Esophagus (tissue), 2 donors: ENCODE measurements around the gene KLK7. TPM values are rescaled to one million over a fixed set of nuclear protein-coding genes. Genes with fewer than 3 reads are reported as not detected.

Source experiments
- H3K27ac ChIP-seq, 2 donors: one replicate each; pipeline ENCODE4 v1.5.1; 2013; ENCODE audit warnings: low read depth in 2 of 2, mild to moderate bottlenecking in 2 of 2, inconsistent platforms in 1 of 2, low read length in 1 of 2, moderate library complexity in 1 of 2
- H3K27me3 ChIP-seq, 2 donors: one replicate each; pipeline ENCODE4 v1.6.1; 2013; ENCODE audit warnings: low read length in 2 of 2, control low read depth in 1 of 2, mild to moderate bottlenecking in 1 of 2; ENCODE audit not compliant: insufficient read depth in 2 of 2, control insufficient read depth in 1 of 2
- H3K36me3 ChIP-seq, 2 donors: one replicate each; pipeline ENCODE4 v1.6.1; 2013; ENCODE audit warnings: low read length in 1 of 2; ENCODE audit not compliant: control insufficient read depth in 2 of 2, insufficient read depth in 2 of 2
- H3K4me1 ChIP-seq, 2 donors: one replicate each; pipeline ENCODE4 v1.6.1; 2013; ENCODE audit warnings: low read length in 1 of 2; ENCODE audit not compliant: control insufficient read depth in 2 of 2, insufficient read depth in 2 of 2
- H3K4me3 ChIP-seq, 2 donors: one replicate each; pipeline ENCODE4 v1.5.1; 2013; ENCODE audit warnings: low read length in 2 of 2, mild to moderate bottlenecking in 2 of 2, low read depth in 1 of 2, moderate library complexity in 1 of 2
- H3K9me3 ChIP-seq, 2 donors: one replicate each; pipeline ENCODE4 v1.6.1; 2013; ENCODE audit warnings: mild to moderate bottlenecking in 2 of 2, low read depth in 1 of 2, low read length in 1 of 2, moderate library complexity in 1 of 2; ENCODE audit not compliant: control insufficient read depth in 2 of 2, insufficient read depth in 1 of 2
- WGBS, 2 donors: extraction: QIAGEN DNeasy Blood & Tissue Kit; methylation state at CpG; one replicate each; pipeline ENCODE4 v1.1.7; 2013; 5-methylcytosine and 5-hydroxymethylcytosine counted together
- polyA plus RNA-seq, 2 donors: library from polyadenylated mRNA; stranded (reverse); fragments of 200-250 nt; gene quantifications; one replicate each; pipeline ENCODE4 v1.2.3, GENCODE V29; 2013
- donor health status: healthy with polysubstance abuse.
- donor health status: Bipolar disorder and iron deficiency.

Gene KLK7
- polyA plus RNA-seq, 2 donors: 36.4 to 96.4 TPM

DNA sequence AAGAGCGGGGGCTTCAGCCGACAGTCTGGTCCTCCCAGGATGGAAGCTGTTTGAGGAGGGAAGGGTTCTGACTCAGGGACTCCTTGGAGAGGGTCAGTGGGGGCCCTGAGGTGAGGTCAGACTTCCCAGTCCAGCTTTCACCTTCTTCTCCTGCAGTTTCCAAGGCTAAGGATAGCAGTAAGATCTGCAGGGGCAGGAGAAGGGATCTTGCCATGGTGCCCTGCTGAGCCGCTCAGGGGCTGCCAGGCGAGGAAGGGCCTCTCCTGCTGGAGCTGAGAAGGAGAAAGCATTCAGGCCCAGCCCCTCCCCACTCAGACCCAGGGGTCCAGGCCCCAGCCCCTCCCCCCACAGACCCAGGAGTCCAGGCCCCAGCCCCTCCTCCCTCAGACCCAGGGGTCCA, 1.5 kb downstream of the KLK7 start:
- Histone ChIP-seq H3K27me3 (no peaks in the 10 kb centered on the region), H3K9me3 (no peaks in the 10 kb centered on the region), H3K36me3 (no peaks in the 10 kb centered on the region), H3K4me3 (peak overlapping the region in 1 of 2 donors; percentile 25), H3K4me1 (peaks cover 2 to 10% of the 10 kb centered on the region in 2 donors), H3K27ac (no peak overlapping the region)
- WGBS, 2 donors: 77 to 86% methylated on average over 4 of the region's 4 CpGs

DNA sequence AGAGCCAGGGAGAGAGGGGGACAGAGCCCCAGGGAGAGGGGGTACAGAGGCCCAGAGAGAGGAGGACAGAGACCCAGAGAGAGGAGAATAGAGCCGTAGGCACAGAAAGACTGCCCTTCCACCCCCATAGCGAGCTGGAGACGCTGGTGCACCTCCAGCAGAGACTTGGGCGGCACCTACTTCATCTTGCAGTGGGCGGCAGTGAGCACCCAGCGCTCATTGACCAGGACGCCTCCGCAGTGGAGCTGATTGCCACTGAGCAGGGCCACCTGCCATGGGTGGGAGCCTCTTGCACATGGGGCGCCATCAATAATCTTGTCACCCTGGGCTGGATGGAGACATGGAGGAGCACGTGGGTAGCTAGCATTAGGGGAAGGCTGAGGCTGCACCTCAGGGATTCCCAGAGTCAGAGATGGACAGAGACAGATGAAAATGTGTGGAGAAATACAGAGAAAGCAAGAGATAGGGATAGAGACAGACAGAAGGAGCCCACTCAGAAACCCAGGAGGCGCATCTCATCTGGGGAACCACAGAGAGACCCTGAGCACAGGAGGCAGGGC, 2.0 kb downstream of the KLK7 start:
- Histone ChIP-seq H3K4me1 (peaks cover 2 to 10% of the 10 kb centered on the region in 2 donors), H3K9me3 (no peaks in the 10 kb centered on the region), H3K27me3 (no peaks in the 10 kb centered on the region), H3K27ac (no peak overlapping the region), H3K36me3 (no peaks in the 10 kb centered on the region), H3K4me3 (peak overlapping the region; percentile 10 to 25)
- WGBS, 2 donors: 47 to 71% methylated on average over 11 of the region's 11 CpGs

DNA sequence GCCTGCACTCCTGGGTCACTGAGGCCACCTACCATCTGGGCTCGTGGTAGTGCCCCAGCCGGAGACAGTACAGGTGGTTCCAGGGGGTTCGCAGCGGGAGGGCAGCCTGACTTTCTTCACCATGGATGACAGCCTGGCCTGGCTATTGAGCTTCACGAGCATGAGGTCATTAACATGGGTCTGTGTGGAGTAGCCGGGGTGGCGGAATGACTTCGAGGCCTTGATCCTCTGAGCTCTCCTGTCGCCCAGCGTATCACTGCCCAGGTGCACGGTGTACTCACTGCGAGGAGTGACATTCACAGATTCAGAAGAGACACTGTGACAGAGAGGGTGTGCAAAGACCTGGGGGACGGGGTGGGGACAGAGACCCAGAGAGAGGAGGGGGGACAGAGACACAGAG, 3.5 kb downstream of the KLK7 start:
- no peak overlapping the region for H3K4me3 ChIP-seq
- no peak overlapping the region for H3K27ac ChIP-seq
- no peaks in the 10 kb centered on the region for H3K9me3 ChIP-seq
- 67 to 71% methylated on average over 13 of the region's 13 CpGs for WGBS, 2 donors
- no peaks in the 10 kb centered on the region for H3K27me3 ChIP-seq
- H3K4me1 ChIP-seq: peaks cover 2 to 15% of the 10 kb centered on the region in 2 donors
- no peaks in the 10 kb centered on the region for H3K36me3 ChIP-seq

DNA sequence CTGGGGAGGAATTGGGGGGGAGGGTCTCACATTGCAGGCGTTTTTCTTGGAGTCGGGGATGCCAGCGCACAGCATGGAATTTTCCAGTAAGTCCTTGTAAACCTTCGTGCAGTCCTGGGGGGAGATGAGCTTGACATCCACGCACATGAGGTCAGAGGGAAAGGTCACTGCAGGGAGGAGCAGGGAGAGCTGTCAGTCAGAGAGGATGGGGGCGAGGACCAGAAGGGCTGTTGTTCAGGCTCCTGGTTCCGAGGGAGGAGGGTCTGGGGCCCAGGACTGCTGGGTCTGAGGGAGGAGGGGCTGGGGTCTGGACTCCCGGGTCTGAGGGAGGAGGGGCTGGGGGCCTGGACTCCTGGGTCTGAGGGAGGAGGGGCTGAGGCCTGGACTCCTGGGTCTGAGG, 4.0 kb downstream of the KLK7 start:
- no peak overlapping the region for H3K4me3 ChIP-seq
- no peaks in the 10 kb centered on the region for H3K27me3 ChIP-seq
- peaks cover 2 to 15% of the 10 kb centered on the region in 2 donors for H3K4me1 ChIP-seq
- H3K27ac ChIP-seq: no peak overlapping the region
- no peaks in the 10 kb centered on the region for H3K9me3 ChIP-seq
- WGBS, 2 donors: 47 to 56% methylated on average over 8 of the region's 8 CpGs
- no peaks in the 10 kb centered on the region for H3K36me3 ChIP-seq

DNA sequence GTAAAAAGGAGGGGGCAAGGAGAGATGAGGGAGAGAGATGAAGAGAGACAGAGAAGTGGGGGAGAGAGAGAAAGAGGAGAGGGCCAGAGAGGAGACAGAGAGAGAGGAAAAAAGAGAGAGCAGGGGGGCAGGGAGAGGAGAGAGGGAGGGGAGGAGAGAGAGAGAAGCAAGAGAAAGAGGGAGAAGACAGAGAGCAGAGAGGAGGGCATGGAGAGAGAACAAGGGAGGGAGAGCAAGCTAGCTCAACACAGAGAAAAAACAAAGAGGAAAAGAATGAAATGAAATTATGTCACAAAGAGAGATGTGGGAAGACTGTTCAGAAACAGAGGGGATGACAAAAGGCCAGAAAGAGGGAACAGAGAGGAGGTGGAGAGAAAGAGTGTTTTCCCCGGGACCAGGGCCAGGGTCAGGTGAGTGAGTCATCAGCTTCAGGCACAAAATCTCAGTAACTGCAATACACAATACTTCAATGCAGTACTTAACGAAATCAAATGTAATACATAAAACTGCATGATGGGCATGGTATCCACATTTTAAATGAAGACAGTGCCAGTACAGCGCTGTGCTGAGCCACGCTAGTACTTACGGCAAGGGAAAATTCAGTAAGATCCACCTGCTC, 4.8 kb downstream of the KLK7 start:
- peak overlapping the region in 1 of 2 donors; percentile 1 for H3K27ac ChIP-seq
- no peak overlapping the region for H3K4me3 ChIP-seq
- H3K36me3 ChIP-seq: no peaks in the 10 kb centered on the region
- H3K9me3 ChIP-seq: no peaks in the 10 kb centered on the region
- 34 to 48% methylated on average over 5 of the region's 5 CpGs for WGBS, 2 donors
- peaks cover 2 to 14% of the 10 kb centered on the region in 2 donors for H3K4me1 ChIP-seq
- H3K27me3 ChIP-seq: no peaks in the 10 kb centered on the region

DNA sequence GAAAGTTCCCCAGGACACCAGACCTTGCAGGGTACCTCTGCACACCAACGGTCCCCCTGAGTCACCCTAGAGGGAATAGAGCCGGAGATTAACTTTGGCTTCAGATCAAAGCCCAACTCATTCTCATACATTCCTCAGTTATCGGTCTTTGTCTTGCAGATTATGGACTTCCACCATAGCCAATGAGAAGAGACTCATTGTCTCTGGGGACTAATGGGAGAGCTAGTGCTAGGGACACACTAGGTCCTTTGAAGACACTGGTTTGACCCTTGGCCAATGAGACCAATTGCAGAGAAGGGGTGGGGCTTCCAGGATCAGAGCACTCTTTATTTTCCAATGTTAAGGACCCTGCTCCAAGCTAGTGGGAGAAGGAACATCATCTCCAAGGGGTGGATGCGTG, 6.1 kb downstream of the KLK7 start:
- WGBS, 2 donors: 58 to 67% methylated on average over 4 of the region's 4 CpGs
- H3K9me3 ChIP-seq: no peaks in the 10 kb centered on the region

DNA sequence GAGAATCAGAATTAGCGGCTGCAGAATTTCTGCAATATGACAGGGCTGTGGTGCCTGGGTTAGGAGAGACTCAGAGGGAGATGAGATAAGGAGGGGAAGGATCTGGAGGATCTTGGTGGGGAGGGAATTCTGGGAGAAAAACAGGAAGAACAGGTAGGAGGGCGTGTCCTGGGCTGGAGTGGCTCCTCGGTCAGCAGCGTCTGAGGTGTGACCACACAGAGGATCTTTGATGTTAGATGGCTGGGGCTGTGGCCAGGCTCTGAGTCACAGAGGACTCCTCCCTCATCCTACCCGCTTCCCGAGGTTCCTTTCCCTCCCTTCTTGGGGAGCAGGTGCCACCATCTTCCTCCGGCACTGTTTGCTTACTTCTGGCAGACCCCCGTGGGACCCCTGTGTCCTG, 8.0 kb downstream of the KLK7 start:
- no peaks in the 10 kb centered on the region for H3K27me3 ChIP-seq

More for the DNA sequence above, 6.1 kb downstream of the KLK7 start:
- Histone ChIP-seq H3K27ac (no peak overlapping the region), H3K4me1 (peaks cover 2 to 14% of the 10 kb centered on the region in 2 donors), H3K4me3 (no peak overlapping the region), H3K27me3 (no peaks in the 10 kb centered on the region), H3K36me3 (no peaks in the 10 kb centered on the region)

DNA sequence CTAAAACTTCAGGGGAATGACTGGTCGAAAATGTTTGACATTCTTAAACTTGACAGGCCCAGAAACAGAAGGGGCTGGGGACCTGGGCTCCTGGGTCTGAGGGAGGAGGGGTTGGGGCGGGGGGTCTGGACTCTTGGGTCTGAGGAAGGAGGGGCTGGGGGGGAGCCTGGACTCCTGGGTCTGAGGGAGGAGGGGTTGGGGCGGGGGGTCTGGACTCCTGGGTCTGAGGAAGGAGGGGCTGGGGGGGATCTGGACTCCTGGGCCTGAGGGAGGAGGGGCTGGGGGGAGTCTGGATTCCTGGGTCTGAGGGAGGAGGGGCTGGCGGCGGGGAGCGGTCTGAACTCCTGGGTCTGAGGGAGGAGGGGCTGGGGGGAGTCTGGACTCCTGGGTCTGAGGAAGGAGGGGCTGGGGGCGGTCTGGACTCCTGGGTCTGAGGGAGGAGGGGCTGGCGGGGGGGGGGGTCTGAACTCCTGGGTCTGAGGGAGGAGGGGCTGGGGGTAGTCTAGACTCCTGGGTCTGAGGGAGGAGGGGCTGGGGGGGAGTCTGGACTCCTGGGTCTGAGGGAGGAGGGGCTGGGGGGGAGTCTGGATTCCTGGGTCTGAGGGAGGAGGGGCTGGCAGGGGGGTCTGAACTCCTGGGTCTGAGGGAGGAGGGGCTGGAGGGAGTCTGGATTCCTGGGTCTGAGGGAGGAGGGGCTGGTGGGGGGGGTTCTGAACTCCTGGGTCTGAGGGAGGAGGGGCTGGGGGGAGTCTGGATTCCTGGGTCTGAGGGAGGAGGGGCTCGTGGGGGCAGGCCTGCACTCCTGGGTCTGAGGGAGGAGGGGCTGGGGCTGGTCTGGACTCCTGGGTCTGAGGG, 8.8 kb downstream of the KLK7 start:
- Histone ChIP-seq H3K27ac (peak overlapping the region; percentile 30 to 86), H3K36me3 (no peaks in the 10 kb centered on the region), H3K4me1 (peaks cover 0 to 14% of the 10 kb centered on the region in 2 donors), H3K27me3 (no peaks in the 10 kb centered on the region), H3K4me3 (no peak overlapping the region), H3K9me3 (no peaks in the 10 kb centered on the region)
- WGBS, 2 donors: 53 to 59% methylated on average over 9 of the region's 9 CpGs

More for the DNA sequence above, 8.0 kb downstream of the KLK7 start:
- Histone ChIP-seq H3K4me3 (no peak overlapping the region), H3K27ac (peak overlapping the region; percentile 66 to 86), H3K36me3 (no peaks in the 10 kb centered on the region), H3K4me1 (peaks cover 0 to 14% of the 10 kb centered on the region in 2 donors), H3K9me3 (no peaks in the 10 kb centered on the region)
- 17 to 18% methylated on average over 6 to 8 of the region's 8 CpGs for WGBS, 2 donors

DNA sequence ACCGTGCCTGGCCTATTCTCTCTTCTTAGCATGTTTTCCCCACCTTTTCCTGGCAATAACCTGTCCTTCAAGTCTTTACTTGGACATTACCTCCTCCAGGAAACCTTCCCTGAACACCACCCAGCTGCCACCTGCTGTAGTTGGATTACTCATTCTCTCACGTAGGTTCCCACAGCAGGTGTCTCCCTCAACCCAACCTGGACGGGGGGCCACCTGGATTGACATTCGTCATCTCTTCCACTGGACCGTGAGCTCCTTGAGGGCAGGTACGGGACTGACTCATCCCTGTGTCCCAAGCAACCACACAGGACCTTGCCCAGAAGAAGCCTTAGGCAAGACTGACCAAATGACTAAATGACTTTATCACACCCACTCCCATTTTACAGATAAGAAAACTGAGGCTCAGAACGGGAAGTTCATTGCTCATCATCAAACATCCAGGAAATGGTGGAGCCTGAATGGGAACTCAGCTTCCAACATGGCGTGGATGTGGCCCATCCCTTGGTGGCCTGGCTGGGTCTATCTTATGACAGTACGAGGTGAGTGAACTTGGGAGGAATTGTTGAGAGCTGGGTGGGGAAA, 10.8 kb downstream of the KLK7 start:
- no peaks in the 10 kb centered on the region for H3K27me3 ChIP-seq
- no peaks in the 10 kb centered on the region for H3K36me3 ChIP-seq
- no peak overlapping the region for H3K4me3 ChIP-seq
- peak overlapping the region; percentile 54 to 79 for H3K27ac ChIP-seq
- H3K4me1 ChIP-seq: peaks cover 0 to 19% of the 10 kb centered on the region in 2 donors
- WGBS, 2 donors: 53 to 63% methylated on average over 9 of the region's 9 CpGs
- no peaks in the 10 kb centered on the region for H3K9me3 ChIP-seq
